GM12872 (cell line): ENCODE data around the gene PLBD2.

Experiments
- TF ChIP-seq, protein P1 (sequence below): IDR thresholded peaks from 3 replicates; pipeline ENCODE4 v1.5.1; 2011; ENCODE audit warnings: low read depth, mild to moderate bottlenecking, low read length, moderate library complexity; ENCODE audit not compliant: insufficient read depth

The PLBD2 gene

DNA sequence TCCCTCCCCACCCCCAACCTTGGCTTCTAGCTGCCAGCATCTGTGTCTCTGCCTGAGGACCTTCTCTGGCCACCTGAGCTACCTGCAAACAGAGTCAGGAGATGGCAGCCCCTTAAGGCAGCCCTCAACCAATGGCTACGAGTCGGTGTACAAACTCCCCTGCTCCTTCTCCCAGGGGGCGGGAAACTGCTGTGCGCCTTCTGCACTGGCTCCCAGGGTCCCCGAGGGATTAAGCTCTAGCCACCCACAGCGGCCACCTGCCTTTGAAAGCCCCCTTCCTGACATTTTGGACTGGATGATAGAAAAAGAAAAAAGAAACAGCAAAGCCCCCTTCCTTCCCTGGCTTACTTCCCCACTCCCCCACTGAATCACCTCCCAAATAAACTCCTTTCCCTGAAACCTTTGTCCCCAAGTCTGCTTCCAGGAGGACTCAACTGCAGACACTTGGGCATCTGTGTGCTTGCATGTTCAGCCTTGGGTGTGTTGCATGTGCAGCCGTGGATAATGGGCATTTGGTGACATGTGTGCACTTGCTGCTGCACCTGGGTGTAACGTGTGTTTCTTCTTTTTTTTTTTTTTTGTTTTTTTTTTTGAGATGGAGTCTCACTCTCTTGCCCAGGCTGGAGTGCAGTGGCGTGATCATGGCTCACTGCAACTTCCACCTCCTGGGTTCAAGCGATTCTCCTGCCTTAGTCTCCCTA is 39.3 kb downstream of the PLBD2 start:
- TF ChIP-seq, protein P1, sequence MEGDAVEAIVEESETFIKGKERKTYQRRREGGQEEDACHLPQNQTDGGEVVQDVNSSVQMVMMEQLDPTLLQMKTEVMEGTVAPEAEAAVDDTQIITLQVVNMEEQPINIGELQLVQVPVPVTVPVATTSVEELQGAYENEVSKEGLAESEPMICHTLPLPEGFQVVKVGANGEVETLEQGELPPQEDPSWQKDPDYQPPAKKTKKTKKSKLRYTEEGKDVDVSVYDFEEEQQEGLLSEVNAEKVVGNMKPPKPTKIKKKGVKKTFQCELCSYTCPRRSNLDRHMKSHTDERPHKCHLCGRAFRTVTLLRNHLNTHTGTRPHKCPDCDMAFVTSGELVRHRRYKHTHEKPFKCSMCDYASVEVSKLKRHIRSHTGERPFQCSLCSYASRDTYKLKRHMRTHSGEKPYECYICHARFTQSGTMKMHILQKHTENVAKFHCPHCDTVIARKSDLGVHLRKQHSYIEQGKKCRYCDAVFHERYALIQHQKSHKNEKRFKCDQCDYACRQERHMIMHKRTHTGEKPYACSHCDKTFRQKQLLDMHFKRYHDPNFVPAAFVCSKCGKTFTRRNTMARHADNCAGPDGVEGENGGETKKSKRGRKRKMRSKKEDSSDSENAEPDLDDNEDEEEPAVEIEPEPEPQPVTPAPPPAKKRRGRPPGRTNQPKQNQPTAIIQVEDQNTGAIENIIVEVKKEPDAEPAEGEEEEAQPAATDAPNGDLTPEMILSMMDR: no peak

DNA sequence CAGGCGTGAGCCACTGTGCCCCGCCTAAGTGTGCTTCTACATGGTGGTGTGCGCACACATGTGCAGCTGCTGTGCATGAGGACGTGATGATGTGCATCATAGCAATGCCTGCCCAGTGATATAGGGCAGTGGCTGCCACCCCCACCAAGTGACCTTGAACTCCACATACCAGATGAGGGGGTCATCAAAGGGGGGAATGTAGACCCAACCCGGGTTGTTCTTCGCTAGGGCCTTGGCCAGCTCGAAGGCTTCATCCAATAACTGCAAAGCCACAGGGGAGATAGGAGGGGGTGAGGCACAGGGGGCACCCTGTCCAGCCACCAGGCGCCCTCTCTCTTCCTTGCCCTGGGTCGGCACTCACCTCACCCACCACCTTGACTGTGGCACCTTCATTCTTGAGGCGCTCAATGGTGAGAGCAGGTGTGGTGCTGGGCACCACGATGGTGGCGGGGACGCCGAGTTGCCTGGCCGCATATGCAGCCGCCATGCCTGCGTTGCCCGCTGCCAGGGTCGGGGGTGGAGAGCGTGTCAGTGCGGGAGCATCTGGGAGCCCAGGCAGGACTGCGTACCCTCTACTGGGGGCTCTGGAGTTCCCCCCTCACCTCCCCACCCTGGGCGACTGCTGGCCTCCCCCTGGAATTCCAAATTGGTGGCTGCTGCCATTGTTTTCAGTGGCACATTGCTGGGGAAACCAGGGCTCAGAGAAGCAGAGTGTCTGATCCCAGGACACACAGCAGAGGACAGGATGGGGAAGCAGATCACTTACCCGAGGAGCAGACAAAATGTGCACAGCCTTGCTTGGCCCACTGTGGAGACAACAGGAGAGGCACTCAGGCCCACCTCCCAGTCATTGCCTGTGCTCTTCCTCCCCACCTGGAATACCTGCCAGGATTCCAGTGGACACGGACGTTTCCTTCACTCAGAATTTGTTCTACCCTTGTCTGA is 40.2 kb downstream of the PLBD2 start:
- TF ChIP-seq, protein P1: no peak

DNA sequence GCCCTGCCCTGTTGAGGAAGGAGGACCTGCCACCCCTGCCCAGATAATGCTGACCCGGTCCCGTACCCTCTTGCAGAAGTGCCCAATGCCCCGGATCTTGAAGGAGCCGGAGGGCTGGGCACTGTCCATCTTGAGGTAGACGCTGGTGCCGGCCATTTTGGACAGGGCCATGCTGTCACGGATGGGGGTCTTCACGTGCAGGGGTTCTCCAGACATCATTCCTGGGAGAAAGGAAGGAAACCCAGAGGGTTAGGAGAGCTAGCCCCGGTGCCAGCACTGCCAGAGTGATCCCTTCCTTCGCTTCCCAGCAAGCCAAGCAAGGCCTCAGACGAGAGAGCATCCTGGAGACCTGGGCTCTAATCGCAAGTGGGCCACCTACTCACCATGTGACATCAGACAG is 41.1 kb downstream of the PLBD2 start:
- TF ChIP-seq, protein P1: no peak

DNA sequence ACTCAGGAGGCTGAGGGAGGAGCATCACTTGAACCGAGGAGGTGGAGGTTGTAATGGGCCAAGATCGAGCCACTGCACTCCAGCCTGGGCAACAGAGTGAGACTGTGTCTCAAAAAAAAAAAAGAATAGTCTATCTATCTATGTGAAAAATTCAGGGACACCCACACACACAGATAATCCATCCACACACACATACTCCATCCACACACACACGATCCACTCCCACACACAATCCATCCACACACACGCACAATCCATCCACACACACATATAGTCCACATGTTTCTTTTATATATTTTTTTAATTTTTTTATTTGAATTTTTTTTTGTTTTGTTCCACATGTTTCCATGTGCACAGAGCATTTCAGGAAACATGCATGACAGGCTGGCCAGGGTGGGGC is 42.0 kb downstream of the PLBD2 start:
- TF ChIP-seq, protein P1: no peak

DNA sequence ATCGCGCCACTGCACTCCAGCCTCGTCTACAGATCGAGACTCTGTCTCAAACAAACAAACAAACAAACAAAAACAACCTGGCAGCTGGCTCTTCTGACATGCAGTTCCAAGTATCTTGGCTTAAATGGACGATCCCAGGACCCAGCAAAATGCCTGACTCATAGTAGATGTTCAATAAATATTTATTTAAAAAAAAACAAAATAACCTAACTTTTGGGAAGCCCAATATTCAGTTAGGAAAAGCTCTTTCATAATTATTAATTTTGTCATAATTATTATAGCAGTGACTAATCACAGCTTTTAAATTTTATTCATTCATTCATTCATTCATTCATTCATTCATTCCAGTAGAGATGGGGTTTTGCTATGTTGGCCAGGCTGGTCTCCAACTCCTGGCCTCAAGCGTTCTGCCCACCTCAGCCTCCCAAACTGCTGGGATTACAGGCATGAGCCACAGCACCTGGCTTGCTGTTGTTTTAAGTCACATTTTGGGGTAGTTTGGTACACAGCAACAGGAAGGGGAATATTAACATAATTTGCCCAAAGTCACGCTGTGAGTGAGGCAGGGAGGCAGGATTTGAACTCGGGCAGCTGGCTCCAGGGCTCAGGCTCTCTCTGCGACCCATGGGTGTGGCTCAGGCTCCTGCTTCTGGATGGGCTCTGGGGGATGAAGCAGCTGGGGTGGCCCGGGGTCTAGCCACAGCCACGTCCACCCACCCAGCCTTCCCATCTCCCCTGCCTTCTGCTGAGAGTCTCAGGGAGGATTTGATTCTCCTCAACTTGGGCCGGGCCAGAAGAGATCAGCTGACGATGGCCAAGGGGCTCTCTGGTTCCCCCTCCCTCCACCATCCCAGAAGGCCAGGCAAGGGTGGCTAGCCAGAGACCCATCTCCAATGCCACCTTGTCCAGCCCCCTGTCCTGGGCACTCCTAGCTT is 42.9 kb downstream of the PLBD2 start:
- TF ChIP-seq, protein P1: no peak

DNA sequence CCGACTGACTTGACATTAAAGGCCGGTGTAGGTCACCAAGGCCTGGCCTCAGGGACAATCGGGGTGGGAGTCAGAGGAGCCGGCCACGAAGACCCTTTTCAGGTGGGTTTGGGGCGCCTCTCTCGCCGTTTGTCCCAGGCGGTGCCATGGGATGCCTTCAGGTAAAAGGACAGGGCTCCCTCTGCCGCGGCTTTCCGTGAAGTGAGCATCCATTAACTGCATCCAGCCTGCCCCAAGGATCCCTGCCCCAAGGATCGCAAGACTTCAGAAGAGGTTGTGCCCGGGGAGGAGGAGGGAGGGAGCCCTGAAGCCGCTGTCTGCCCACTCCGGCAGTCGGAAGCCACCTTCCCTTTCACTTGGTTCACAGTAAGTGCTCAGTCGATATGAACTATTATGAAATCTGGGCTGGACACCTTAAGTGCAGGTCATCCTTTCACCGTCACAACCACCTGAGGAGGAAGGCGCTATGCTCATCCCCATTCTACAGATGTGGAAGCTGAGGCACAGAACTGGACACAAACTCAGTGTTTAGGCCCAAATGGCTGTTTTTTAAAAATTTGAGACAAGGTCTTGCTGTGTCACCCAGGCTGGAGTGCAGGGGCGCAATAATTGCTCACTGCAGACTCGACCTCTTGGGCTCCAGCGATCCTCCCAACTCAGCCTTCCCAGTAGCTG is 44.3 kb downstream of the PLBD2 start:
- TF ChIP-seq, protein P1: no peak
